Fibroblast of mammary gland (primary cell): ENCODE results near the gene LAMA2.

Experiments used
- DNase-seq: peaks from one replicate; pipeline ENCODE4 v3.0.0-alpha.2; 2010; ENCODE audit warnings: low read depth
- H3K4me3 ChIP-seq: 2 replicates; pipeline ENCODE4 v1.5.1; 2011; ENCODE audit warnings: low read depth, mild to moderate bottlenecking, low read length, moderate library complexity; ENCODE audit not compliant: control insufficient read depth
- TF ChIP-seq, protein P1 (sequence below): conservative IDR thresholded peaks from 2 replicates; pipeline ENCODE4 v1.5.1; 2011; ENCODE audit warnings: low read depth, low read length, inconsistent platforms; ENCODE audit not compliant: control insufficient read depth, insufficient read depth

Gene LAMA2

DNA sequence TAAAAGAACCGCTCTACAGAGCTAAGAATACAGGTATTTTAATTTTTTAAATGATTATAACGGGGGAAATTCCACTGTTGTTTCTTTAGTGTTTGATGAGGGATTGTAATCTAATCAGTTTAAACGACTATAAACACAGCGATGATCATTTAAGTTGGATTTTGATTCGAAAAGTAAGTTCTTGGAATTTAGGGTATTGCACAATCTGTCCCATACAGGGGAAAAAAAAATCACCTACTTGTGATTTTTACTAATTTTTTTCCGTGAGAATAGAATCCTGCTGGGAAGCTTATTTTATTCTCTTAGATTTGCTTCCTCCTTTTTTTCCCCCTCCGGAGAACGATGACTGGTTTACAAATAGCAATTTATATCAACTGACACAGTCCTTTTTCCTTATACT is 108.0 kb downstream of the LAMA2 start:
- TF ChIP-seq, protein P1, sequence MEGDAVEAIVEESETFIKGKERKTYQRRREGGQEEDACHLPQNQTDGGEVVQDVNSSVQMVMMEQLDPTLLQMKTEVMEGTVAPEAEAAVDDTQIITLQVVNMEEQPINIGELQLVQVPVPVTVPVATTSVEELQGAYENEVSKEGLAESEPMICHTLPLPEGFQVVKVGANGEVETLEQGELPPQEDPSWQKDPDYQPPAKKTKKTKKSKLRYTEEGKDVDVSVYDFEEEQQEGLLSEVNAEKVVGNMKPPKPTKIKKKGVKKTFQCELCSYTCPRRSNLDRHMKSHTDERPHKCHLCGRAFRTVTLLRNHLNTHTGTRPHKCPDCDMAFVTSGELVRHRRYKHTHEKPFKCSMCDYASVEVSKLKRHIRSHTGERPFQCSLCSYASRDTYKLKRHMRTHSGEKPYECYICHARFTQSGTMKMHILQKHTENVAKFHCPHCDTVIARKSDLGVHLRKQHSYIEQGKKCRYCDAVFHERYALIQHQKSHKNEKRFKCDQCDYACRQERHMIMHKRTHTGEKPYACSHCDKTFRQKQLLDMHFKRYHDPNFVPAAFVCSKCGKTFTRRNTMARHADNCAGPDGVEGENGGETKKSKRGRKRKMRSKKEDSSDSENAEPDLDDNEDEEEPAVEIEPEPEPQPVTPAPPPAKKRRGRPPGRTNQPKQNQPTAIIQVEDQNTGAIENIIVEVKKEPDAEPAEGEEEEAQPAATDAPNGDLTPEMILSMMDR: no peak
- H3K4me3 ChIP-seq: no peak overlapping the region
- DNase-seq: no peak

DNA sequence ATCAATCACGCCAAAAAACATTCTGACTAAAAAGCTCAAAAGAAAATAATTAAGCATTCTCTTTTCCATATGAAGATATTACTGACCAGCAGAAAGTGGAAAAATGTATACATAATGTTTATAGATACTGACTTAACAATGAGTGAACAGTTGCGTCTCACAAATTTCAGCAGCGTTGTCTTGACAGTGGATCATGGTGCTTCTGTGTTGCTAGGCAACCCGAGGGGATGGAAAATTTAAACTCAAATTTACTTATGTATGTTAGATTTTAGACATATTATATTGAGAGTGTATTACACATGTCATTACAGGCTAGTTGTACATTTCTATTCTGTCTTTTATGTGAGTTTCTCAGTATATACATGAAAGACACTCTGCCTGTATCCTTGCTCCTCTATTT is 110.2 kb downstream of the LAMA2 start:
- TF ChIP-seq, protein P1: no peak
- no peak overlapping the region for H3K4me3 ChIP-seq
- DNase-seq: no peak

DNA sequence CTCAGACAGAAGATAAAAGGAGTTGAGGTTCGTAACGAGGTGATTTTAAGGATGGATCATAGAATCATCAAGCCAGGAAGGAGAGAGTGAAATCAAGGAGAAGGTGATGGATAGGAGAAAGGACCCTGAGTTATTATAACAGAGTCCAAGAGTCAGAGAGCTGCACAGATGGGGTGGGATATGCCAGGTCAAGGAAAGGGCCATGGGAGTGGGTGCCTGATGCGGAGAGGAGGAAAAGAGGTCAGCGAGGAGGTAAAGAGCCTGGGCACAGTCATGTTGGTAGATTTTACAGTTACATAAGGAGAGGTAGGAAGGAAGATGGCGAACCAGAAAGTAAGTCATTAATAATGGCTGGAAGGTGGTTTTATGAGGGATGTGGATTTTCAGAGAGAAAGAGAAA is 114.9 kb downstream of the LAMA2 start:
- no peak for DNase-seq
- TF ChIP-seq, protein P1: no peak
- H3K4me3 ChIP-seq: no peak overlapping the region

GRCh38 chr6:129006724-129007514 is 124.0 kb downstream of the LAMA2 start:
- TF ChIP-seq, protein P1: no peak
- DNase-seq: no peak
- H3K4me3 ChIP-seq: no peak overlapping the region

DNA sequence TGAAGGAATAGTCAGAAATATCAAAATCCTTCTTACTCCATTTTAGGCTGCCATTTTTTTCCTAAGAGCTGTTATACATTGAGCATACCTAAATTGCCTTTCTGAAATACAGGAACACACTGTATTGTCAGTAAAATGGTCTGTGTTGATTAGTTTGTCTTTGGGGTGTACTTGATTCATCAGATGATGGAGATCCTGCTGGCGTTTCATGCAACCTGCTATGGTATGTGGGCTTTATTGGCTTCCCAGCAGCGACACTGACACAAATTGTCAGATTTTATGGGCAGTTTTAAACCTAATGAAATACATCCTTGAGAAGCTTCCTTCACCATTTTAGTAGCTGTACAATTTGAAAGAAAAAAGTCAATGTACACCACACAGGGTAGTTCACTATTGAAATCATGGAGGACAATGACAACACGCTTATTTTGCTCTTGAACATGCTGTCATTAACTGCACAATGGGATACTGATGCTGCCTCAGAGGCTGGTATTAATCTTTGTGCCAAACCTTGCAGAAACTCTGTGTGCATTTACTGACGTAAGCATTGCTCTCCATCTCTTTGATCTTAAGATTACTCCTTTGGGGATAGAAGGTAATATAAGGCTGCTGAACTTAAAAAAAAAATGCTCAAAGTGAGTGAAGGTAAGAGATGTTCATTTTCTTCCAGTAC is 124.9 kb downstream of the LAMA2 start:
- no peak for DNase-seq
- no peak overlapping the region for H3K4me3 ChIP-seq
- TF ChIP-seq, protein P1: no peak

DNA sequence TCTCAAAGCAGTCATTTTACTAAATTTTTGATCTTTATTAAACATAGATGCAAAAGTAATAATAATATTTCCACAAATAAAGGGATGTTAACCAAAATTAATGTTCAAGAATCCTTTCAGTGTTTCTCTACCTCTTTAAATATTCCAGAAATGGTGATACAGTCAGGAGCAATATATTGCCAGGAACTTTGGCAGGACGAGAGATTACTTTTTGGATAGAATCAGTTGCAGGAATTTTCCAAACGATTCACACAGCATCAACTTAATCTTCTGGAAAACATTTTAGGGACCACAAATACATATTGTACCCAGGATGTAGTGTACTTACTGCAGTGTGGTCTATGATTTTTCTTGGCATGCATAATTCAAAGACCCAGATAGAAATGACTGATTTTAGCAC is 125.7 kb downstream of the LAMA2 start:
- TF ChIP-seq, protein P1: no peak
- H3K4me3 ChIP-seq: no peak overlapping the region
- no peak for DNase-seq

DNA sequence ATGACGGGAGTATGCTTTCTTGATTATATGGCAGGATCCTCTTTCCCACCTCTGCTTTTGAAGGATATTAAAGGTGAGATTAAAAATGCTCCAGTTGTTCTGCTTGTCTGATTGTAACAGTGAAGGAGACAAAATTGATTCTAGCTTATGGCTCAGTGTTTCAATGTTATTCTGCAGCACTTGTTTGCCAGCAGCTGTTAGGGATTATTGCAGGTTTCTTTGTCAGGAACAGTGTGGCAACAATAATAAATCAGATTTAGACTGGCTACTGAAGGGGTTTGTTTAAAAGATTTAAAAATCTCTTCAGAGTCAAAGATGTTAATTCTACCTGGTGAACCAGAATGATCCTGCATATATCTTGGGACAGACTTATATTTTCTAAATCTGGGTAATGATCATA is 126.9 kb downstream of the LAMA2 start:
- H3K4me3 ChIP-seq: no peak overlapping the region
- TF ChIP-seq, protein P1: no peak
- DNase-seq: no peak
